HG03571 (cell line): ENCODE data around the gene ITGA11.

Experiments
- ATAC-seq: cut with Tn5 transposase; IDR thresholded peaks from one replicate; pipeline ENCODE4 v1.9.1; 2021; ENCODE audit not compliant: unreplicated experiment

The ITGA11 gene

DNA sequence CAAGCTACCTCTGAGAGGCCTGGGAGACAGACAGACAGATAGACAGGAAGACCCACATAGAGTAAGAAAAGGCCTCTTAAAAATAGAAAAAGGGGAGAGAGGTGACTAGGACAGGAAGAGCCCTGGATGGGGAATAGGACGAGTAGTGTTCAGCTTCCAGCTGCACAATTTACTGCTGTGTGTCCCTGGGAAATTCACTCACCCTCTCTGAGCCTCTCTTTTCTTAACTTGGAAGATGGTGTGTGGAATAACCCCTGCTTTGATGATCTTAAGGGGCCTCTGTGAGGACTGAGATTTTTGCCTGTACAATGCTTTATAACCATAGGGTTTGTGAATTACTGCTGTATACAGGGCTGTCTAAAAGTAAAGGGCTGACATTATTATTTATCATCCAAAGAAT lies 116.9 kb downstream of the ITGA11 start:
- ATAC-seq, result no peak

DNA sequence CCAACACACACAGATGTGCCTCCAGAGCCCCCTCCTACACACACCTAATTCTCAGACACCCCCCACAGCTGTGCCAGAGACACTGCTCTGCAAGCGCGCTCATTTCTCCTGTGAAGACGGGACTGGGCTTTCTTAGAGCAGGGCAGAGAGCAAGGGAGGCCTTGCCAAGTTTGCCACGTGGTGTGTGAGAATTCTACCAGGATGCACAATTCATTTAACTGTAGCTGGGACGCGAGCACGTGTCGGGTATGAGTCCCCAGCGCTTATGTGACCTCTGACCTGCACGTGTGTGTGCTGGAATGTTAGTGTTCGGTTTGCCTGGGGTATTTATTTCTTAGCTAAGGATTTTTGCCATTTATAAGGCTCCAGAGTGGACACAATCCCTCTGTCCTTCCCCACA lies 117.4 kb downstream of the ITGA11 start:
- ATAC-seq, result no peak

DNA sequence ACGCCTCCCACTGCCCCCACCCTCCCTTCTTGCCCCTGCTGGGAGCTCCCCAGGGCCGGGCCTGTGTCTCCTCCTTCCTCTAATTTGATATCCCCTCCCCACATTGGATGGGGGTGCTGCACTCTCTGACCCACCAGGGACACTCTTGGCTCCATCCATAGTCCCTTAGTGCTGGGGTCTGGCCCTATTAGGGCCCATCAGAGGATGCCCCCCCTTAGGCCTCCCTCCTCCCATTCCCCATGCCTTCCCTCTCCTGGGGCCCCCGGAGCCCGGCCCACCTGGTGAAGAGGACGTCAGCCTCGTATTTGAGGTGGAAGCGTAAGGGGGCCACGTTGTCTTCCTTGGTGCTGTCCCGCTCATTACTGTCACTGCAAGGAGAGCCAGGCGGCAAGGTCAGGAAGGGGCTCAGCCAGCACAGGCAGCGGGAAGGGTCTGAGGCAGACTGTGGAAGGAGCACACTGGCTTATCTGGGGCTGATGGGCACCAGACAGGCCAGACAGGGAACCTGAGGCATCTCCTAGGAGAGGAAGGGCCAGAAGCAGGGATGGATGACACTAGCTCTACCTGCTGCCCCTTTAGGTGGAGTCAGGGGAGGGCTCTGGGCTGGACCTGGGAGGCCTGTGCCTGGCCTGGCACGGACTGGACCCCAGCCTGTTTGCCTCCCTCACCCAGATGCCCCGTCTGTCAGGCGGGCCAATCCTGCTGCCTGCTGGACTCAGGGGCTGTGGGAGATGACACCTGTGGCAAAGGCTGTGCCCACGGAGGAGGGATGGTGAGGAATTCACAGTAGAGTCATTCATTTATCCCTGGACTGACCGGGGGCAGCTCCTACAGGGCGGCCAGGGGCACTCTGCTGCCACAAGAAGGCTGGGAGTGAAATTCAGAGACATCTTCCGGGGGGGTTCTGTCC lies 118.2 kb downstream of the ITGA11 start:
- no peak for ATAC-seq

DNA sequence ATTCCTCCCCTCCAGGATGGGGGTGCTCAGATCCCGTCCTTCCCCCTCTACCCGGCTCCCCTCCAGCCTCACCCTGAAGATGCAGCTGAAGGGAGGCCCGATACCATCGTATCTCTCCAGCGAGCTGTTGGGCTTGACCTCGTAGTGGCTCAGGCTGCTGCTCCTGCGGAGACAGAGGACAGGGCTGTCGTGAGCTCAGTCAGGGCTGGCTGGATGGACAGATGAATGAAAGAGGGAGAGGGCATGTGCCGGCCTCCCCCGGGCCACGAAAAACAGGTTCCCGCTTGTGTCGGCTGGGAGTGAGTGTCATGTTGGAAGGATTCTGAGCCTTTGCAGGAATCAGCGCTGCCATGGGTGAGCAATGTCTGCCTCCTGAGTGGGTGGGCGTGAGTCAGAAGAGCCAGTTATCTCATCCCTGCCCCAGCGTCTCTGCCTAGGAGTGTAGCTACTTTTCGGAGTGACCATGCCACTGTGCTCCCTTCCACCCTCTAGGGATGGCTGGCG lies 119.2 kb downstream of the ITGA11 start:
- no peak for ATAC-seq

DNA sequence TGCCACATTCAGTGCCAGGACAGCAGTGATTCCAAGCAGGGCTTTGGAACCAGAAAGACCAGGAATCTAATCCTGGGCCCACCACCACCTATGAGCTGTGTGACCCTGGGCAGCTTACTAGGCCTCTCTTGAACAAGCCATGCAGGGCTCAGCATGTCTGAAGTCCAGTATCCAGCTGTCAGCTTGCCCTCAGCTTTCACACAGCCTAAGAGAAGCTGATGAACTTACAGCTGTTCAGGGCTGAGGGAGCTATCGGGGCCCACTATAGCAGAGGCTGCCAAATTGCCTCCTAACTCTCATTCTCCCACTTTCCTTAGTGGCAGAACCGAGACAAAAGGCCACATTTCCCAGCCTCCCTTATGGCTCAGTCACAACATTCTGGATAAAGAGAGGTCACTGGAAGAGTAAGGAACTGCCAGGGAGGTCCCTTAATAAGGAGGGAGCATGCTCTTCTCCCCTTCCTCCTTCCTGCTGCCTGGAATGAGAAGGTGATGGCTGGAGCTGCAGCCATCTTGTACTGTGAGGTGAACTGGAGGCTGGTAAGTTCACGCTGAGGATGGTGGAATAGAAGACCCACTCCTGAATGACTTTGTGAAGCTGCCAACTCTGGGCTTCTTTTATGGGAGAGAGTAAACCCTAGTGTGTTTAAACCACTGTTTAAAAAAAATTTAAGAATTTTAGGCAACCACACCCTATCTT lies 120.0 kb downstream of the ITGA11 start:
- no peak for ATAC-seq

DNA sequence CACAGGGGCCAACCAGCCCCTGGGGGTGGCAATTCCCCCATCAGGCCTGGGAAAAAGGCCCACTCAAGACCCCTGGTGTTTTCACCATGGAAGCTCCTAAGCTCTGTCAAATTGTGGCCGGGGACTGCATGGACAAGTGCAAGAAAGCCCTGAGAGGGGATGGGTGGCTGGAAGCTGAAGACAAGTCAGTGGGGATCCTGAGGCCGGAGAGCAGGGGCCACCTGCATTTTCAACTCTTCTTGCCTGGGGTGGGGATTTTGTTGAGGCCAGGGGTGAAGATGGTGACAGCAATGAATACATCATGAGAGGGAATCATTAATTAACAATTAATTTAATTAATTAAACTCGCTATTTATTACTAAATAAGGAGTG lies 120.5 kb downstream of the ITGA11 start:
- no peak for ATAC-seq

DNA sequence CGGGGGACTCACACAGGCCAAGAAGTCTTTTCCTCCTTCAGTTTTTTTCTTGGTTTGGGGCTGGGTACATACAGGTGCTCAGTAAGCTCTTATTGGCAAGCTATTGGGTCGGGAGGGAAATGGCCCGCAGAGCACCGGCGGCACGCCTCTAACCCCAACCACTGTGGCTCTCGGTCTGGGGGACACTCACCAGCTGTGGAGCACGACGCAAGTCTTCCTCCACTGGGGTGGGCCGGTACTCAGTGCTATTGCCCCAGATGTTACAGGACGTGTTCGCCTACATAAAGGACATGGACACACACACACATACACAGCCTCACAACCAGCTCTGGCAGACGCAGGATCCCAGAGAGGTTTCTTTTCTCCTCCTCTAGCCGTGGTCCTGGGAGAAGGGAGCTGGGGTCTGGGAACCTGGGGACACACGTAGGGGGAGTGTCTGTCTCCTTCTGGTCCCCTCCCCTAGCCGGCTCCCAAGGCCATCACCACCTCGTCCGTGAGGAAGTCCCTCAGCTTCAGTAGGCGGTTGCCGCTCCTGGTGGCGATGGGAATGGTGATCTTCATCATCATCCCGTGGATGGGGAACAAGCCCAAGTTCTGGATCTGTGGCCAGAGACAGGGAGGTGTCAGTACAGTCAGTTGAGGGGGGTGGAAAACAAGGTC lies 121.0 kb downstream of the ITGA11 start:
- ATAC-seq, result no peak

DNA sequence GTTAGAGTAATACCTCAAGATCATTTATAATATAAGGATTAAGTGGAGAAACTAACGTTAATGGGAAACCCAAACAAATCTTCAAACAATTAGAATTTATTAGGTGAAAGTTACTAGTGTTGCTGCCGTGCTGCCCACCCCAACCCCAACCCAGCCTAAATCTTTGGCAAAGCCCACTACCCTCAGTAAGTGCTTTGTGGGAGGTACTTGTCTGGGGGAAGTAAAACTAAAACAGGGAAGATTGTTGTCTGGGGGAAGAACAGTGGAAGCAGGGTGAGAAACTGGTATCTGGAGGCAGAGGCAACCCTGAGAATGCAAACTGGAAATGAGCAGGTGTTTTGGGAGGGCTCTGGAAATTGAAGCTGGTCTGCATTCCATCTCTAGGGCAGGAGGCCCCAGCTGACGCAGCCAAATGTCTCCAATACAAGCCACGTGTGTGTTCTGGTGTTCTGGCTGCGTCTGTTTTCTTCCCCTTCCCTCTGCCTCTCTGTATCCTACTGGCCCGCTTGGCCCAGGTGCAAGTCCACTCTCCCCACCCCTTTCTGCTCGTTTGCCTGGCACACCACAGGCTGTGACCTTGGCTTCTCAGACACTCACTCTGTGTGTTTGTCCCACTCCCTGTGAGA lies 121.7 kb downstream of the ITGA11 start:
- ATAC-seq, result no peak

DNA sequence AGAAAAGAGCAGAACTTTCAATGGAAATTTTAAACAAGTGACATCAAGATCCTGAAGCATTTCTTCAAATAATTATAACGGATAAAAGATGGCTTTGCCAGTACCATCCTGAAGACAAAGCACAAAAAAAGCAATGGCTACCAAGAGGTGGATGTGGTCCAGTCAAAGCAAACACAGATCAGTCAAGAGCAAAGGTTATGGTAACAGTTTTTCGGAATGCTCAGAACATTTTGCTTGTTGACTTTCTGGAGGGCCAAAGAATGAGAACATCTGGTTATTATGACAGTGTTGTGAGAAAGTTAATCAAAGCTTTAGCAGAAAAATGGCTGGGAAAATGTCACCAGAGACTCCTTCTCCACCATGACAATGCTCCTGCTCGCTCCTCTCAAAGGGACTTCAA lies 122.9 kb downstream of the ITGA11 start:
- no peak for ATAC-seq

DNA sequence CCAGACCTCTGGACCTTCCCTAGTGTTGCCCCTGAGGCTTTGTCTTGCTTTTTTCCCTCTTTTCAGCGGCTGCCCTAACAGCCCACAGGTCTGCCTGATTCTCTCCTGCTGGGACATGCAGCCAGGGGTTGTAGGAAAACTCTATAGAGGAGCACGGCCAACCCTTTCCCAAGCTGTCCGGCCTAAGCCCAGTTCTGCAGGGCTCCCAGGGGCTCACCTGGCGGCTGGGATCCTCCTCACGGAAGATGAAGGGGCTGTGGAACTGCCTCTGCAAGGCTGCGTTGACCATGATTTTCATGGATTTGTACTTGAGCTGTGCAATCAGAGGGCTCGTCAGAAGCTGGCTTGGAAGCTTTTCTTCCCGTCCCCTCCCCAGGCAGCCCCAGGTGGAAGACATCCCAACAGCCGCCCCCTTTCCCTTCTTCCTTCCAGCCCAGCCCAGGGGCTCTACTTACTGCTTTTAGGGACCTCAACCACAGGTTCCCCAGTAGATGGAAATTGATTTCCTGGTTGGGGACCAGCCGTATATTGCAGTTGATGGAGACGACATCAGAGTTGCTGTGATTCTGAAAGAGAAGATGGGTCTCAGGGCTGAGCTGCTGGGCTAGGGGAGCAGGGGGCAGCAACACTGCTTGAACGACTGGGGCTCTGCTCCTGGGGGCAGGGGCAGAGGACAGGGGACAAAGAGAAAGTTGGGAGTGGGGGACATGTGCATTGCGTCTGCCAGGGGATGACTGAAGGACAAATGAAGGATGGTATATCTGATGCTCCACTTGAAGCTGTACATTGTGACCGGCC lies 124.6 kb downstream of the ITGA11 start:
- no peak for ATAC-seq

DNA sequence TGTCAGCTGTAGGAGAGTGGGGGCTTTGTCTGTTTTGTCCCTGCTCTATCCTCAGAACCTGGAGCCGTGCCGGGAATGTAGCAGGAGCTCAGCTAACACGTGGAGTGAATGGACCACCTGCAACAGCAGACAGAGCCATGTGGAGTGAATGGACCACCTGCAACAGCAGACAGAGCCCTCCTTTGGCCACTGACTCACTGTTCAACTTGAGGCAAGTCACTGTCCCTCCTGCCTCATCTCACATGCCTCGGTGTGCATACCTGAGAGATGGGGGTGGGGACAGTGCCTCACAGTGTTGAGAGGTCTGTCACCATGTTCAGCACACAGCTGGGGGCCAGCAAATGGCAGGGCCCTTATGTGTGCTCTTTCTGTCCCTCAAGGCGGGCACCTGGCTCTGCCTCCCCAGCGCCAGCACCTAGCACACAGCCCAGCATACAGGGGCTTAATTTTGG lies 126.5 kb downstream of the ITGA11 start:
- no peak for ATAC-seq

DNA sequence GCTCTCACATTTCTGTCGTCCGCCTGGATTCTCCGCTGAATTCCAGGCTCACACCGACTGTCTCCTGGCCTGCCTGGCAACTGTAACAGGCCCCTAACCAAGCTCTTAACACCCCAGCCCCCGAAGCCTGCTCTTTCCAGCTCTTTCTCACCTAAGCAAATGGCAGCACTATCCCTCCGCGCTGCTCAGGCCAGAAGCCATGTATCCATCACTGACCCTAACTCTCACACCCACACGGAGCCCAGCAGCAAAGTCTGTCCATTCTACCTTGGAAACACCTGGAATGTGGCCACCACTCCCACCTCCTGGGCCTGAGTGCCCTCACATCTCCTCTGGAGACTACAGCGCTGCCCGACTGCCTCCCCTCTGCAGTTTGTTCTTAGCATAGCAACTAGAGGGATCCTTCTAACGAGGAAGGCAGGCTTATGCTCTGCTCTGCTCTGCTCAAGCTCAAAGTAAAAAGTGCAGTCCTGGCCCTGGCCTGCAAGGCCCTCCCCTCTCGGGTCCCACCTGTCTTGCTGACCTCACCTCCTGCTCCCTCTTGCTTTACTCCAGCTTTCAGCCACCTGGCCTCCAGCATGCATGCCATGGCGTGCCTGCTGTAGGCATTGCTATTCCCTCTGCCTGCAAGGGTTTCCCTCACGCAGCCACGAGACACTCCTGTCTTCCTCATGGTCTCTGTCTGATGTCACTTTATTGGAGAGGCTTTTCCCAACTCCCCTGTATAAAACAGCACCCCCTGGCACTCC lies 127.2 kb downstream of the ITGA11 start:
- no peak for ATAC-seq

DNA sequence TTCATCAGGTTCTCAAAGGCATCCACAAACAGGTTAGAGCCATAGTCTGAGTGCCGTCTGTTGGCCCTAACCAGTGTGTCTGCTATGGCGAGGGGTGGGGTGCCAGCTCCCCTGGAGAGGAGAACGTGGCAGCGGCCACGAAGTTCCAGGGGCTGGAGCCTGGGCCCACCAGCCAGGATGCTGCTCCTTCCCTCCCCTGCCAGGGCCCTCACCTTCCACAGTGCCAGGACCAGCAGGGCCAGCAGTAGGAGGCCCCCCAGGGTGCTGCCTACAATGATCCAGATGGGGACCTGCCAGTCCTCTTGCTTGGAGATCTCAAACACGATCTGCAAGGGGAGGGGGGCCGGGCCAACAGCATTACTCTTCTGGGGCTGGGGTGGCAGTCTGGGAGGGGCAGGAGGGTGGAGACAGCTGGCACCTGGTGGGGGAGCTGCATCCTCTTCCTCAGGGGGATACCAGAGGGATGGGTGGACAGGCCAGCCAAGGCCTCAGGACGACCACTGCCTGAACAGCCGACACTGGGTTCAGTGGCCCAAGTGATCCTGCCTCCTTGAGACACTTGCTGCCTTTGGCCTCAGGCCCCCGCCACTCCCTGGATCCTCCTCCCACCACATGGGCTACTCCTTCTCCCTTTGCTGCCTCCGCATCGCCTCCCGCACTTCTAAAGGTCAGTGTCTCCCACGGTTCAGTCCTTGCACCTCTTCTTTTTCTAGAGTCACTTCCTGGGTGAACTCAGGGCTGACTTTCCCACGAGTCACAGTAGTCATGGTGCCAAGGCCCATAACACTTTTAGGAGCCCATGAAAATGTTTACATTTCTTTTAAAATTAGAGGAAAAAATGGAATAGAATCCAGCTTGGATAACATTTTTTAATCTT lies 128.2 kb downstream of the ITGA11 start:
- ATAC-seq, result no peak

DNA sequence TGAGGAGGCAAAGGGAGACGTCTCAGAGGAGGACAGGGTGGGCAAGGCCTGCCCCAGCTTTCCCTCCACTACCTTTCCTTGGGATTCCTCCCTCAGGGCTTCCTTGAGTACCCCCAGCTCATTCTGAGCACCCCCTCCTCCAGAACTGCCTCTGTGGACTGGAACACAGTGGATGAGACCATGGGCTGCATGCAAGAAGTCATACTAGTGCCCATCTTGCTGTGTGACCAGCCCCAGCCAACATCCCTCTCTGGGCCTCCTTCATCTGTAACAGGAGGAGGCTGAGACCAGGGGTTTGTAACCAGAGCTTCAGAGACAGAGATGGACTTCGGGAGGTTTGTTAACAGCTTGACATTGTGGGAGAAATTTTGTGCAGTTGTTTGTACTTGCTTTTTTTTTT lies 128.8 kb downstream of the ITGA11 start:
- no peak for ATAC-seq

DNA sequence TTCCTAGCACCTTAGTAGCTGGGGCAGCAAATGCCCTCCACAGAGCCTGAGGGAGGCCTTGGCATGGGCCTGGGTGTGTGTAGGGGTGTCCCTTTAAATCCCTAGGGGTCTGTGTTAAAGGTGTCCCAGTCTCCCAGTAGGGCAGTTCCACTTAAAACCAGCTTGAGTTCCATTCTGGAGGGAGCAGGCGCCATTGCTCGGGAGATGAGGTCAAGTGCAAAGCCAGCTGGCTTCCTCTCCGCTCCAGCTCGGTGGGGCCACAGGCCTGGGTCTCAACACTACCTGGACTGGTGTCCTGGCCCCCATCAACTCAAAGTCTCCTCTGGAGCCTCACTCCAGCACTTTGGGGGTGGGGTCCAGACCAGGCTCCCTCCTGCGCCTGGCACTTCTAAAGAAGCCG lies 129.2 kb downstream of the ITGA11 start:
- no peak for ATAC-seq

DNA sequence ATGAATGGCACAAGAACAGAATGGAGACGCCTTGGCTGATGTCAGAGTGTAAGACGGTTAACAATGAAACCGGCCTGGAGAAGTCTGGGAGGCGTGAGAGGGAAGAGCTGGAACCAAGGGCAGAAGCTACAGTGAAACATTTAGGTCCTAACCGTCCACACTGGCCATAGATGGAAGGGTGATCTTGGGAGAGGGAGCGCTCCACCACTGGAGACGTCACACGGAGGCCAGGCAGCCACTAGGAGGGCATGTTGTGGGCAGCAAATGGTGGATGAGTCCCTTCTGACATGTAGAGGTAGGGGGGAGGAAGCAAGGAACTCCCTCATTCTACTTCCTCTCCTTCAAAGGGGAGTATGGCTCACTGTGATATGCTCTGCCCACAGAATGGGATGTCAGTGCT lies 130.7 kb downstream of the ITGA11 start:
- no peak for ATAC-seq

DNA sequence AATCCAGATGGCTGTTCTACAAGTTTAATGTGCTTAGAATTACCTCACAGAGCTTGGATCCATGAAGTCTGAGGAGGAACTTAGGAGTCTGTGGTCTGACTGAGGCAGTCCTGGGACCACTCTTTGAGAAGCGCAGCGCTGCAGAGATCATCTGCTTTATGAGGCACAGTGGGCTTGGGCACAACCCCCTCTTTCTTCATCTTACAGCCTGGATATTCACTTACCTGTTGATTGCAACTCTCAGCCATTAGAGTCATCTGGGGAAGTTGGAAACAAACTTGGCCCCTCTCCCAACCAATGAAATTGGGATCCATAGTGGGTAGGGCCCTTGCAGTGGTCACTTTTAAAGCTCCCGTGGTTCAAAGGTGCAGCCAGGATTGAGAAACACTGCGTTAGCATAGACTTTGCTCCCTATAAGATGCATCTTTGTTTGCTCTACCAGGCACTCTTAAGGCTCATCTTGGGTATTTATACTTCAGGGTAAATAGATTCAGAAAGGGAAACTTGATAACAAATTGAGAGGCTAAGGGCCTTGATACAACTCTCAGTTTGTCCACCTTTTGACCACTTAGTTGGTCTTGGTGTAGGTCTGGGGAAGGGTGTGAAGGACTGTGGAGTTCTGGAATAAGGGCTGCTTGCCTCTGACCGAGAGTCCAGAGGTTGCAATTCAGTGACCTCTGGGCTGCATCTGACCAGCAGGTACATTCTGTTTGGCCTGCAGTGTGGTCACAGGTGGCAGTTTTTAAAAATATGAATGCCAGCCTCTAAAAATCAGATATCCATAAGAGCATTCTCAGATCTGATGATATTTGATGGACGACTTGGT lies 131.6 kb downstream of the ITGA11 start:
- ATAC-seq, result no peak

DNA sequence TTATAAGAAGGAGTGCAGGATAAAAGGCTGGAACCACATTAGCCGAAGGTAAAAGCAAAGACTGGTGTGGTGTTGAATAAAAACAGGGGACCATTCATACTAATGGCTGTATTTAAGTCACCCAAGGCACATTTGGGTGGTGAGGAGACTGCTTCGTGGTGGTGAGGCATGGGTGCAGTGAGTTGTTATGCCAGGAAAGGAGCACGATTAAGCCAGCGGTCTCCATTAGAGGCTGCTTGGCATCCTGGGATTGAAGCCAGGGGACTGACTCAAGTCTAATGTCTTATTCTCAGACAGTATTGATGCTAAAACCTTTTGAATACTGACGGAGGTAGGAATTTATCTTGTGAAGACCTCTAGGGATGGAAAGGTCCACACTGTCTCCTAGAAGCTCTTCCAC lies 132.5 kb downstream of the ITGA11 start:
- ATAC-seq, result no peak
